PC-9 (cell line): Measurements from ENCODE around the gene STAG1. TPM values are rescaled to one million over a fixed set of nuclear protein-coding genes. Genes with fewer than 3 reads are reported as not detected.

Experiments
- BruUV-seq: library from RNA; stranded (reverse); fragments of 400-500 nt; replicated peaks from 2 replicates; lab custom pipeline; 2021; lab: Mats Ljungman, UMichigan
- CTCF ChIA-PET: fragments of 300-600 bp; sonication (Branson Sonifier 250); formaldehyde crosslinking; loops from one replicate; lab custom pipeline; 2022; ENCODE audit warnings: antibody characterized with exemption; lab: Charles Lee
- POLR2A ChIA-PET: fragments of 300-600 bp; sonication (Branson Sonifier 250); formaldehyde crosslinking; loops from one replicate; lab custom pipeline; 2022; ENCODE audit warnings: antibody characterized with exemption; ENCODE audit not compliant: unreplicated experiment; lab: Charles Lee
- DNase-seq, 2 experiments: peaks; one replicate each; pipeline versions ENCODE4 v3.0.0 to v3.0.0-alpha.2; 2015 to 2022; ENCODE audit warnings: mixed read lengths in 1 of 2
- H2AFZ ChIP-seq: fragments of 200-600 bp; sonication (generic); 2 replicates; pipeline ENCODE4 v1.8.1; 2017; ENCODE audit warnings: antibody characterized with exemption
- H3F3A ChIP-seq: fragments of 200-600 bp; sonication (generic); 2 replicates; pipeline ENCODE4 v1.8.1; 2017; ENCODE audit warnings: antibody characterized with exemption, mild to moderate bottlenecking, low read depth; ENCODE audit not compliant: insufficient read depth
- H3K27ac ChIP-seq: fragments of 200-600 bp; sonication (generic); 2 replicates; pipeline ENCODE4 v1.6.1; 2016; ENCODE audit warnings: mixed run types
- H3K27me3 ChIP-seq: fragments of 200-600 bp; sonication (generic); 2 replicates; pipeline ENCODE4 v1.6.1; 2016; ENCODE audit warnings: low read depth, mixed run types; ENCODE audit not compliant: insufficient read depth
- H3K36me3 ChIP-seq: fragments of 200-600 bp; sonication (generic); 2 replicates; pipeline ENCODE4 v1.6.1; 2016; ENCODE audit warnings: low read depth, mixed run types
- H3K4me1 ChIP-seq: fragments of 200-600 bp; sonication (generic); replicated peaks from 2 replicates; pipeline ENCODE4 v1.6.1; 2016; ENCODE audit warnings: mixed run types; ENCODE audit not compliant: insufficient read depth
- H3K4me2 ChIP-seq: fragments of 200-600 bp; sonication (generic); 2 replicates; pipeline ENCODE4 v1.6.1; 2017; ENCODE audit warnings: mixed run types
- H3K4me3 ChIP-seq: fragments of 200-600 bp; sonication (generic); 2 replicates; pipeline ENCODE4 v1.6.1; 2016; ENCODE audit warnings: mixed run types
- H3K79me2 ChIP-seq: fragments of 200-600 bp; sonication (generic); 2 replicates; pipeline ENCODE4 v1.6.1; 2017; ENCODE audit warnings: low read depth, mixed run types
- H3K9me2 ChIP-seq: fragments of 200-600 bp; sonication (generic); 2 replicates; pipeline ENCODE4 v1.8.1; 2017; ENCODE audit warnings: mild to moderate bottlenecking; ENCODE audit not compliant: insufficient read depth
- H3K9me3 ChIP-seq: fragments of 200-600 bp; sonication (generic); 2 replicates; pipeline ENCODE4 v1.8.1; 2016; ENCODE audit warnings: low read depth; ENCODE audit not compliant: insufficient read depth
- H4K20me1 ChIP-seq: fragments of 200-600 bp; sonication (generic); 2 replicates; pipeline ENCODE4 v1.8.1; 2017; ENCODE audit not compliant: insufficient read depth
- EZH2 ChIP-seq: fragments of 200-600 bp; sonication (generic); IDR thresholded peaks from 2 replicates; pipeline ENCODE4 v1.8.0; 2017; ENCODE audit warnings: antibody characterized with exemption, low read depth
- intact Hi-C: fragments of 100-400 bp; cut with micrococcal nuclease; formaldehyde crosslinking; loops from one replicate; pipeline ENCODE4 v1.10.0; 2022; ENCODE audit not compliant: unreplicated experiment
- total RNA-seq: library from RNA; stranded (reverse); gene quantifications from 2 replicates; pipeline ENCODE4 v1.2.3, GENCODE V29; 2021
- TF ChIP-seq, protein P1 (sequence below): fragments of 200-600 bp; sonication (generic); conservative IDR thresholded peaks from 2 replicates; pipeline ENCODE4 v1.6.1; 2017; ENCODE audit warnings: mixed run types, antibody characterized with exemption, mild to moderate bottlenecking, moderate library complexity

The STAG1 gene
- total RNA-seq, 1 experiment from 2014 or later = 39.3 TPM

DNA sequence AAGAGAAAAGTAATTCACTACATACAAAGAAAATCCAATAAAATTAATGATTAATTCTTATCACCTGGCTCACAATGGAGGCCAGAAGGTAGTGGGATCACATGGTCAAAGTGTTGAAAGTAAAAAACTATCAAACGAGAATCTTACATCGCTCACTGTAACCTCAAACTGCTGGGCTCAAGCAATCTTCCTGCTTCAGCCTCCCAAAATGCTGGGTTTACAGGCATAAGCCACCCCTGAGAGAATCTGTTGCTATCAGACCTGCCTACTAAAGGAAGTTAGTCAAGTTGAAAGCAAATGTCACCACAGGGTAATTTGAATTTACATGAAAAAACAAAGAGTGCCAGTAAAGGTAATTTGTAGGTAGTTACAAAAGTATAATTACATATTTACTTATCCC is 398.7 kb downstream of the STAG1 start:
- peaks cover 12% of the 10 kb centered on the region; the same call in 1 of the 2 replicates for H3F3A ChIP-seq
- BruUV-seq = no TSS peak
- H3K27ac ChIP-seq = no peak overlapping the region
- H4K20me1 ChIP-seq = 0 out of 2 replicates have a peak, but pooled peaks cover 2% of the 10 kb centered on the region
- no peaks in the 10 kb centered on the region for H3K9me2 ChIP-seq
- H2AFZ ChIP-seq = no peak overlapping the region
- H3K4me3 ChIP-seq = no peak overlapping the region
- no peaks in the 10 kb centered on the region for H3K27me3 ChIP-seq
- TF ChIP-seq, protein P1, sequence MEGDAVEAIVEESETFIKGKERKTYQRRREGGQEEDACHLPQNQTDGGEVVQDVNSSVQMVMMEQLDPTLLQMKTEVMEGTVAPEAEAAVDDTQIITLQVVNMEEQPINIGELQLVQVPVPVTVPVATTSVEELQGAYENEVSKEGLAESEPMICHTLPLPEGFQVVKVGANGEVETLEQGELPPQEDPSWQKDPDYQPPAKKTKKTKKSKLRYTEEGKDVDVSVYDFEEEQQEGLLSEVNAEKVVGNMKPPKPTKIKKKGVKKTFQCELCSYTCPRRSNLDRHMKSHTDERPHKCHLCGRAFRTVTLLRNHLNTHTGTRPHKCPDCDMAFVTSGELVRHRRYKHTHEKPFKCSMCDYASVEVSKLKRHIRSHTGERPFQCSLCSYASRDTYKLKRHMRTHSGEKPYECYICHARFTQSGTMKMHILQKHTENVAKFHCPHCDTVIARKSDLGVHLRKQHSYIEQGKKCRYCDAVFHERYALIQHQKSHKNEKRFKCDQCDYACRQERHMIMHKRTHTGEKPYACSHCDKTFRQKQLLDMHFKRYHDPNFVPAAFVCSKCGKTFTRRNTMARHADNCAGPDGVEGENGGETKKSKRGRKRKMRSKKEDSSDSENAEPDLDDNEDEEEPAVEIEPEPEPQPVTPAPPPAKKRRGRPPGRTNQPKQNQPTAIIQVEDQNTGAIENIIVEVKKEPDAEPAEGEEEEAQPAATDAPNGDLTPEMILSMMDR = no peak
- TF ChIP-seq EZH2 = no peak
- DNase-seq = no peak
- CTCF ChIA-PET = no interaction called here
- POLR2A ChIA-PET = no interaction called here
- intact Hi-C loops = loop anchor here (5.0 kb wide), 1 partner anchor 279 kb away; no protein-coding TSS in a partner anchor
- peaks cover 14% of the 10 kb centered on the region for H3K4me1 ChIP-seq
- H3K4me2 ChIP-seq = no peak overlapping the region
- H3K36me3 ChIP-seq = peaks cover 5% of the 10 kb centered on the region; the same call in 1 of the 2 replicates
- no peaks in the 10 kb centered on the region for H3K9me3 ChIP-seq
- no peaks in the 10 kb centered on the region for H3K79me2 ChIP-seq

DNA sequence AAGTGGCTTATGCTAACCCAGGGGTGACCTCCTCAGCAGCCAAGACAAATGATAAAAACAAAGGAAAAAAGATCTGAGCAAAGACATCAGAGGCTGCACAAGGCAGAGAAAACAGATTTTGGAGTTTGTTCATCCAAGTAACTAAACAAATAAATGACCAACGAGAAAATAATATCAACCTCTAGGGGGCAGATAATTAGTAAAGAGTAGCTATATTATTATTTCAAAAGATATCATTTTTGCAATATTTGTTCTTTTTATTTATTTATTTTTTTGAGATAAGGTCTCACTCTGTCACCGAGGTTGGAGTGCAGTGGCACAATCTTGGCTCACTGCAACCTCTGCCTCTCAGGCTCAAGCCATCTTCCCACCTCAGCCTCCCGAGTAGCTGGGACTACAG is 400.3 kb downstream of the STAG1 start:
- H3K9me2 ChIP-seq = no peaks in the 10 kb centered on the region
- no TSS peak for BruUV-seq
- peaks cover 12% of the 10 kb centered on the region; the same call in 1 of the 2 replicates for H3F3A ChIP-seq
- no peak overlapping the region for H3K4me3 ChIP-seq
- ChIA-PET CTCF (interaction anchor here (0.6 to 1.8 kb wide), 3 partner anchors 46 to 400 kb away, joined by 3 to 8 read pairs (median 6); partner anchors contain the start of gene STAG1), POLR2A (interaction anchor here (0.6 kb wide), 1 partner anchor 156 kb away, joined by 30 read pairs; the partner anchor contains the start of gene MSL2)
- no peak for DNase-seq
- H3K36me3 ChIP-seq = peaks cover 5% of the 10 kb centered on the region; the same call in 1 of the 2 replicates
- H2AFZ ChIP-seq = no peak overlapping the region
- no peaks in the 10 kb centered on the region for H3K79me2 ChIP-seq
- H3K27ac ChIP-seq = no peak overlapping the region
- intact Hi-C loops = loop anchor here (5.0 kb wide), 1 partner anchor 280 kb away; no protein-coding TSS in a partner anchor
- no peak overlapping the region for H3K4me2 ChIP-seq
- peaks cover 14% of the 10 kb centered on the region for H3K4me1 ChIP-seq
- H4K20me1 ChIP-seq = 0 out of 2 replicates have a peak, but pooled peaks cover 2% of the 10 kb centered on the region
- TF ChIP-seq EZH2 = no peak
- TF ChIP-seq, protein P1 = peak; percentile 43
- H3K27me3 ChIP-seq = no peaks in the 10 kb centered on the region
- no peaks in the 10 kb centered on the region for H3K9me3 ChIP-seq

DNA sequence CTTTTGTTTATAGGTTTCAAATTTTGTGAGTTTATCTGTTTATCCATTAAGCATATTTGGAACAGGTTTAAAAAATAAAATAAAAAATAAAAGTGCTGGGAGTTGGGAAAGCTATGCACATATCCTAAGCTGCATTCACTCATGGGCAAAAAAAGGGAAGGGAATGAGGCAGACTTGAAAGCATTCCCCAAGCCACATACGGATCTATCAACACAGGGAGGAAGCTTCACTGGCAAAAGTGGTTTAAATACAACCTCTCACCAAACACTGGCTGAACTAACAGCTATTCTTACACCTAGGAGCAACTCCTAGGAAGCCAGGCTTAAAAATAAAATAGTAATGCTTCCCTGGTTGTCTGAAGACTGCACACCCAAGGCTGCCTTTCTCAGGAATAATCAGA is 400.8 kb downstream of the STAG1 start:
- TF ChIP-seq, protein P1 = no peak
- TF ChIP-seq EZH2 = no peak
- Histone ChIP-seq H3F3A (peaks cover 12% of the 10 kb centered on the region; the same call in 1 of the 2 replicates), H4K20me1 (0 out of 2 replicates have a peak, but pooled peaks cover 2% of the 10 kb centered on the region), H2AFZ (no peak overlapping the region), H3K36me3 (peaks cover 5% of the 10 kb centered on the region; the same call in 1 of the 2 replicates), H3K79me2 (no peaks in the 10 kb centered on the region), H3K4me3 (no peak overlapping the region), H3K4me1 (peaks cover 14% of the 10 kb centered on the region), H3K9me3 (no peaks in the 10 kb centered on the region), H3K9me2 (no peaks in the 10 kb centered on the region), H3K27me3 (no peaks in the 10 kb centered on the region), H3K27ac (no peak overlapping the region), H3K4me2 (no peak overlapping the region)
- intact Hi-C loops = loop anchor here (5.0 kb wide), 1 partner anchor 281 kb away; no protein-coding TSS in a partner anchor
- POLR2A ChIA-PET = interaction anchor here (0.6 kb wide), 2 partner anchors 155 to 172 kb away, joined by 4 to 30 read pairs; partner anchors contain the start of gene MSL2
- DNase-seq = no peak
- CTCF ChIA-PET = interaction anchor here (0.7 to 1.8 kb wide), 2 partner anchors 45 to 401 kb away, joined by 3 to 6 read pairs; partner anchors contain the start of gene STAG1
- no TSS peak for BruUV-seq
